Stimulated activated CD8-positive, alpha-beta memory T cell treated with anti-CD3 and anti-CD28 coated beads, Interleukin-4, amount 100 ng/mL, for 4 hours (primary cell): ENCODE results near the gene ARMS2.

Source experiments
- DNase-seq, 2 donors: peaks; one replicate each; pipeline ENCODE4 v3.0.0-alpha.2; 2020; ENCODE audit warnings: low read depth in 2 of 2, low spot score in 1 of 2

ARMS2 gene

DNA sequence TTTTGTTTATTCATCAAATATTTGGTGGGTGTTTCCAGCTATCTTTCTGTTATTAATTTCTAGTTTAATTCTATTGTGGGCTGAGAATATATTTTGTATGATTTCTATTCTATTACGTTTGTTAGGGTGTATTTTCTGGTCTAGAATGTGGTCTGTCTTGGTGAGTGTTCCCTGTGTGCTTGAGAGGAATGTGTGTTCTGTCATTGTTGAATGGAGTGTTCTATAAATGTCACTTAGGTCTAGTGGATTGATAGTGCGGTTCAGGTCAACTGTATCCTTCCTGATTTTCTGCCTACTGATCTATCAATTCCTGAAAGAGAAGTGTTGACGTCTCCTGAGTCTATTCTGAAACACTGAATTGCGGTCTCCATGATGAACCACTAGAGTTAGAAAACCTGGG, 15.4 kb downstream of the ARMS2 start:
- no peak for DNase-seq

DNA sequence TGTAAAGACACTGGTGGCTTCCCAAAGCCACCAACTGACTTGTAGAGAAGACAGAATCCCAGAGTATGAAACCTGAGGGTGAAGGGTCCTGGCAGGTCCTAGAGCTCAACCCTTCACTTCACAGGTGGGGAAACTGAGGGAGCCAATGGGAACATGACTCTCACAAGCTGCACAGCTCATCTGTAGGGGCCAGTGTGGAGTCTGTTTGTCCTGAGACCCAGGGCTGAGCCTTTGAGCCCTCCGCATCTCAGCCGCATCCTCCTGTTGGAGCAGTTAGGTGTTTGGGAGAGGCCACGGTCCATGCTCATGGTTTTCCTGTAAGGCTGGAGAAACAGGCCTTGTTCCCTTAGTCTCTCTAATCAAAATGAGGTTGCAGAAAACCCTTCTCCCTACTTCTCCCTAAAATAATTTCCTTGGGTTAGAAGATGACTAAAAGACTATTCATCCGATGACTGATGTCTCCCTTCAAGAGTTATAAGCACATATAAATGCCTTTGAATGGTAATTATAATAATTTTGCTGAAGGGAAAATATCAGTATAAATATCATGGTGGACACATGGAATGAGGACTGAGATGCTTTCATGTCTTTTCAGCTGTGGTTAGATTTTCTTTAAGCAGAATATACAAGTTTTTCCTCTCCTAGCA, 17.2 kb downstream of the ARMS2 start:
- DNase-seq, result no peak

DNA sequence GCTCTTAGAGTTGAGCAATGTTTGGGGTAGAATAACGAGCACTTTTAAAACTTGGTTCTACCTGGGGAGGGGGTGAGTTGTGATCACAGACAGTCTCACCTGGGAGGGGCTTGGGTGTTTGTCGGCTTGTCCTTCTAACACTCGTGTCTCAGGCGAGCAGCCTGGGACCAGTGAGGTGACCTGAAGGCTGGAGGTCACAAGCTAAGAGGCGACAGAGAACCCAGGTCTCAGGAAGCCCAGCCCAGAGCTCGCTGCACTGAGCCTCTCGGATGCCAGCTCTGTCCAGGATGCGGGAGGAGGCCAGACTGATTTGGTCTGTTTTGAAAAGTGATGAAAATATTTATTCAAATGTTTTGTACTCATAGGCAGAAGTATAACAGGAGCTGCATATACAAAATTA, 18.7 kb downstream of the ARMS2 start:
- DNase-seq, result no peak

DNA sequence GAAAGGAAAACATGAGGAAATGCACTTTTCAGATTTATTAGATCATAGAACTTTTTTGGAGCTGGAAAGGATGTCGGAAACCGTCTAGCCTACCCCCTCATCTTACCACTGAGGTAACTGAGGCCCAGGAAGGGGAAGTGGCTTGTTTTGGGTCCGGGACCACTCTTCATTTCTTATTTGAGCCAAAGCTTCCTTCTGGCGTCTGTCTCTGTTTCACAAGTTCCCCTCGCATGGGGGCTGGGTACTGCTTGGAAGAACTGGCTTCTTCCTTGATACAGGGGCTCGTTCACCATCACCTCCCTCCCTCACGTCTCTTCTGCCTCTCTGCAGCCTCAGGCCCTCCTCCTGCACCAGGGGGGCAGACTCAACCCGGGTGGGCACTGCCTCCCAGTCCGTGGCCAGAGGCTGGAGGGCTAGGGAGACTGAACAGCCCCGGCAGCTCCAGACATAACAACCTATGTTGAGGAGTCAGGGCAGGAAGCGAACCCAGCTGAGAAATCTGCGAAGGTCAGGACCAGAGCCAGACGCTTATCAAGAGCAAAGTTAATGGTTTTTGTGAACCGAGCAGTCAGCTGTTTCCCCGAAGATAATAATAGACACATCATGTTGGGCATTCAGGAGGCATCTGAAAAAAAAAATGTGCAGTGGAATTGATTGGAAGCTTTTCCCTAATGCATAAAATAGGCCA, 19.8 kb downstream of the ARMS2 start:
- DNase-seq, result no peak

DNA sequence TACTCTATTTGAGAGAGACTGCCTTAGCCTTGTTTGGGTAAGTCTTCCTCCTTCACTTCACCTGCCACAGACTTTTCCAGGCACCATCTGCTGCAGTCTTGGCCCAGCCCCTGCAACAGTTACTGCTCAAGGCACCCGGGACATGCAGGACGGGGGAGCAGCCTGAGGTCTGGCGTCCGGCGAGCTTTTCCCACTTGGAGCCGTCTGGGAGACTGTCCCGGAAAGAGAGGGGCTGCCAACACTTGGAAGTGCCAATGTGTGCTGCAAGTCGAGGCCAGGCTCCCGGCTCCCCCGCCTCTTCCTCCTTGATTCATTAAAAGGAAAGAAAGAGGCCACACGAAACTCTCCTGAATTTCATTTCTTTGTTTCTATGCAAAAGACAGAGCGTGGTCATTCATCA, 20.6 kb downstream of the ARMS2 start:
- no peak for DNase-seq

DNA sequence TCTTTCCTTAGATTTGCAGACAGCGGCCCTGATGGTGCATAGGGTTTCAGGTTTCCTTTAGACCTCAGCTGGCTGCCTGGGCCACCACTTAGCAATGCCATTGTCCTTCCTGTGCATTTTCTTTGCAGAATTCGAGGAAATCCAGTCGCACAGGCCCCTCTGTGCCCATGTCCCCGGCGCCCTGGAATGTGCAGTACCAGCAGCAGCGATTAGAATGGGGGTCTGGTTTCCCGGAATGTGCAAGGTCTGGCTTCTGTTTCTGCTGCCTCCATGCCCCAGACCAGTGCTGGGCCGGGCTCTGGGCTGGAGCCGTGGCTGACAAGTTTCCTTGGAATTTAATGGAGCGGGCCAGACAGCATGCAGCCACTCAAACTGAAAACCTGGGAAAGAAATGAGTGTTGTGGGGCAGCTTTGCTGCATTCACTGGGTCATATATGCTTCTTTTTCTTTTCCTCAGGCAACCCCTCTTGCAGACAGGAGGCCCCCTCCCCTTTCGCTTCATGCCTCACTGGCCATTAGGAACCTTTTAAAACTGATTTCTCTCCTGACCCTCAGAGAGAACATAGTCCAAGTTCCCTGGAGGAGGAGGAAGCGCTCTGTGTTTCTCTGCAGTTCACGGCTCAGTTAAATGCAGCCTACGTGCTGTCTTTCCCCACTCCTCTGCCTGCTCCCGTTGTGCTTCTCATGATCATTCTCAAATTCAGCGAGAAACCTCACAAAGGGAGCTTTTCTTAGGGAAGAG, 21.3 kb downstream of the ARMS2 start:
- no peak for DNase-seq

DNA sequence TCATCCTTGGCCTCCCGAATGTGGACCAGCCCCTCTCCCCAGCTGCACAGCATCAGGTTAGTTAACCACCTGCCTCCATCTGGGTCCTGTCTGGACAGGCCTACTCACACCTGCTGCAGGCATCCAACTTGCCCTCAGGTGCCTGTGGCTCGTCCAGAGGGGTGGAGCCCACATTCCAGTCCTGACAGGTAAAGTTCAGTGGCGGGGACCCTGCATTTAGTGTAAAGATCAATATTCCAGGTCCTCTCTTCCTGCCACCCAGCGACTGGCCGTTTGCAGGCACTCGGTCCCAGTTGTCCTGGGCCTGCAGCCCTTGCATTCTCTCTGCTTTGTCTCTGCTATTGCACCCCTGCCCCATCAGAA, 21.9 kb downstream of the ARMS2 start:
- DNase-seq, result no peak

DNA sequence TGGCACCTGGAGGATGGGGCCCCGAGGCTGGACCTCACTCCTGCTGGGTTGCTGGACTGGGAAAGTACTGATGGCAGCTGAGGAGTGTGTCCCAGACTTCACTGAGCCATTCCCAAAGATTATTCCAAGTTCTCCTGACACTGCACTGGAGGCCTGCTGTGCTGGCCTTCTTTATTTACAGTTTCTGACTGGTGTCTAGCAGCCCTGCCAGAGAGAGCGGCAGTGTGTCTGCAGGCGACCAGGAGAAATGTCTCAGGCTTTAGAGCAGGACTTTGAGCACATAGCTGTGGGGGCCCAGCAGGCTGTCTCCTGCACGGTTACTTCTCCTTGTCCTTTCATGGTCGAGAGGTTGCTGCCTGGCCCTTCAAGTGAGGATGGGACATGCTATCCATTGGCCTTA, 23.0 kb downstream of the ARMS2 start:
- DNase-seq, result no peak

DNA sequence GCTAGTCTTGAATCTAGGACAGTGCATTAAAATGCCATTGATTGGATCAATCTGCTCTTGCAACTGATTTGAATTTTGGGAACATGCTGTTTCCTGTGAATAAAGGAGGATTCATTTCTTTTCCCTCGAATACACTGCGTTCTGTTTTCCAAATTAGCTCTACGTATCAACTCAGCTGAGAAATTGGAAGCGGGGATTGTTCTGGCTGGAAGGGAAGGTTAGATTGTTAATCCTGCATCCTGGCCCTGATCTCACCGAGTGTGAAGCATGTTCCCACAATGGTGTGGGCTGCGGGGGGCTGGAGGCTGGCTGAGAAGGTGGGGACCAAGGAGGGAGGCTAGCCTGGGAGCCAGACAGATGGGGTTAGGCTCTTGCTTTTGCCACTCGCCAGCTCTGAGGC, 24.5 kb downstream of the ARMS2 start:
- no peak for DNase-seq

DNA sequence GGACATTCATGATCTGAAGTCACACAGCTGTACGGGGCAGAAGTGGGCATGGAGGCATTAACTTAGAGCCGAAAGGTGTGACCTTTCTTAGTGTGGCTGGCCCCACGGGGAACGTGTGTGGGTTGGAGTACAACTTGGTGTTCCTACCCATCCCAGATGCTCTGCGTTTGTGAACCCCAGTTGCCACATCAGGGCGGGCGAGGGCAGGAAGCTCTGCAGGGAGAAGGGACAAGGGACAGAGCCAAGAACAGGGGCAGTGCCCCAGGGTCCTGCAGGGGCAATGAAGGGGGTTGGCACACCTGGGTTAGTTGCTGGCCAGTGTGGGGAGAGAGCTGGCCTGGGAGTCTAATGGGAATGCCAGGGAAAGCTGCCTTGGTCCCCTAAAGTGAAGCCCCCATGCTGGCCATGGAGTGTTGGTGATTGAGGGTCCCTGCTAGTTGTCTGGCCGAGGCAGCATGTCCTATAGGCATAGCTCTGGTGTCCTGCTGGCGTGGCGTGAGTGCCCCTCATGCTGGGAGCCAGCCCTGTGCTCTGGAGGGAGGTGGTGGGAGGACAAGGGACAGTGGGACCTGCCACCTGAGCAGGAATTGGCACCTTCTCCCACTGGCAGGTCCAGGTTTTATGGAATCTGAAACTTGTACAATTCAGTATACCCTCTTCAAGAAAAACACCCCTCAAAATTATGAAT, 25.8 kb downstream of the ARMS2 start:
- no peak for DNase-seq

DNA sequence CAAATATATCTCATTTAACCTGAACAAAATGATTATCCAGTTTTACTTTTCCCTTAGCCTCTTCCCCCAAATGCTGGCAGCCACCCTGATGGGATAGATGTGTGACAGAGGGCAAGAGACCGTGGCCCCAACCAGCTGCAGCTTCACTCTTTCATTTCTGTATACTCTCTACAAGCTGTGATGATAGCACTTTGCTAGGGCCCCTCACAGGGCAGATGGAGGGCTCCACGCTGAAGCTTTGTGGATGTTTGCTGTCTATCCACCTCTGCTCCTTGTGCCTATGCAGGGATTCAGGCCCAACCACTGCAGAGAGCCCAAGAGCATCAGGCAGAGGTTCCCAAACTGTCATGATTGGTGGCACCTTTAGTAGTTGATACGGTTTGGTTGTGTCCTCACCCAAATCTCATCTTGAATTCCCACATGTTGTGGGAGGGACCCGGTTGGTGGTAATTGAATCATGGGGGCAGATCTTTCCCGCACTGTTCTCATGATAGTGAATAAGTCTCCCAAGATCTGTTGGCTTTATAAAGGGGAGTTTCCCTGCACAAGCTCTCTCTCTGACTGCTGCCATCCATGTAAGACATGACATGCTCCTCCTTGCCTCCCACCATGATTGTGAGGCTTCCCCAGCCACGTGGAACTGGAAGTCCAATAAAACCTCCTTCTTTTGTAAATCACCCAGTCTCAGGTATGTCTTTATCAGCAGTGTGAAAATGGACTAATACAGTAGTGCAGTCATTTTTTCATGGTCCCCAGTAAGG, 27.0 kb downstream of the ARMS2 start:
- DNase-seq, result no peak

DNA sequence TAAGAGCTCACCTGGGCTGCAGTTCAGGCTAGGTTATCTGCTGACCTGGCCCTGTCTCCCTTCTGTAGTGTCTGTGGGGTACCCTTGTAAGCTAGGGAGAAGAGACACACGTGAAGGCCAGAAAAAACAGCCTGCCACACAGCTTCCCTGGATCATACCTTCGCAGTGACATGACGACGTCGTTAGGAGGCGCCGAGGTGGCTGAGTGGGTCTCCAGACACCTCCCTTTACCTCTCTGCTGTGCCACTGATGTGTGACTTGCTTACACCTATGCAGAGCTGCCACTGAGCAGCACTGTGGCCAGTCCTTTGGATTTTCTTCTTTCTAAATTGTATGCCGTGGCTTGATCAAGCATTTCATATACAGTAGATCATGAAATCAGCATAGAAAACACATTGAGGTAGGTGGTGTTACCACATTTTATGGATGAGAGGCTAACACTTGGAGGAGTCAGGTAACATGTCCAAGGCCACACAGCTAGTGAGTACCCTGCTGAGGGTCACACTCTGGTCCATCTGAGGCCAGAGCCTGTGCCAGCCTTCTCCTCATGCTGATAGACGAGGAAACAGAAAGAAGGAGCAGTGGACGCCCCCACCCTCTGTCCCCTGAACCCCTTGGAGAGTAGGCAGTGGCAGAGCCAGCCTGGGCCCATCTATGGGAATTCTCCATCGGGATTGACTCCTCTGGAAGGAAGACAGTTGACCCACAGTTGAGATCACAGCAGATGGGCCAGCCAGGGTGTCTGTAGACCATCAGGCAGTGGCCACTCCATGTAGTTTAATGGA, 30.0 kb downstream of the ARMS2 start:
- DNase-seq, result no peak

DNA sequence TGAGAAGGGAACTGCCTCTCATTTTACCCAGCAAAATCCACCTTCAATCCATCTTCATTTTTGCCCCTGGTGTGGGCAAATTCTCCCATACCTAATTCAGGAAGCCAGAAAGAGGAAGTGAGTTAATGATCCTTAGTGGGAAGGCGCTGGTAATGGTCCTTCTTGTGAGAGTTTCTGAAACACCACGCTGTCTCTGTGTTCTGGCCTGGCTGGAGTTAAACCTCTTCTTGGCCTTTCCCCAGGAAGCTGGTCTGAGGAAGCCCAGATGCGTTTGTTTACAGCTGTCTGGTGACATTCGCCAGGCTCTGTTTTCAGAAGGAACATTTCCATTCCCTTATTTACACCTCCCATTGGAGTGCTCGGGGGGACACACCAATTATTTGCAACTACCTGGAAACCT, 31.2 kb downstream of the ARMS2 start:
- no peak for DNase-seq

DNA sequence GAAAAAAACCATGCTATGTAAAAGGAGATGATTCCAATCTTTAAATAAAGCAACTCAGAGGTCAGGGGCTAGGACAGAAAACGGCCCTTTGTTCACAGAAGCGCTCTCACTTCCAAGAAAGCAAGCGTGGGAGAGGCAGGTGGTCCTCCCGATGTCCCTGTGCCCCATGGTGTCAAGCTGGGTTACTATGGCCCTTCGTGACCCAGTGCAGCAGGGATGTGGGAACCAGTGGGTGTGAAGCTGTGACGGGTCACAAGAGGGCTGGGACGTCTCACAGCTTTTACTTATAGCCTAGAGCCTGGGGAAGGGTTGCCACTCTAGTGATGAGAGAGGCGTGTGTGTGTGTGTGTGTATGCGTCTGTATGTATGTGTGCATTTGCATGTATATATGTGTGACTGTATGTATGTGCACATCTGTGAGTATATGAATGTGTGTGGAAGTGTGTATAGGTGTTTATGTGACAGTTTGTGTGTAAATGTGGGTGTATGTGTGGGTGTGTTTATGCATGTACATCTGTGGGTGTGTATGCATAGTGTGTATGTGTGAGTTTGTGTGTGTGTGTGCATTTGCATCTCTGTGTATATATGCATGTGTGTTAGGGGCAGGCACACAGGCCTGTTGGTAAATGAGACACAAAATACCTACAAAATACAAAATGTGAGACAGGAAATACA, 32.1 kb downstream of the ARMS2 start:
- no peak for DNase-seq

DNA sequence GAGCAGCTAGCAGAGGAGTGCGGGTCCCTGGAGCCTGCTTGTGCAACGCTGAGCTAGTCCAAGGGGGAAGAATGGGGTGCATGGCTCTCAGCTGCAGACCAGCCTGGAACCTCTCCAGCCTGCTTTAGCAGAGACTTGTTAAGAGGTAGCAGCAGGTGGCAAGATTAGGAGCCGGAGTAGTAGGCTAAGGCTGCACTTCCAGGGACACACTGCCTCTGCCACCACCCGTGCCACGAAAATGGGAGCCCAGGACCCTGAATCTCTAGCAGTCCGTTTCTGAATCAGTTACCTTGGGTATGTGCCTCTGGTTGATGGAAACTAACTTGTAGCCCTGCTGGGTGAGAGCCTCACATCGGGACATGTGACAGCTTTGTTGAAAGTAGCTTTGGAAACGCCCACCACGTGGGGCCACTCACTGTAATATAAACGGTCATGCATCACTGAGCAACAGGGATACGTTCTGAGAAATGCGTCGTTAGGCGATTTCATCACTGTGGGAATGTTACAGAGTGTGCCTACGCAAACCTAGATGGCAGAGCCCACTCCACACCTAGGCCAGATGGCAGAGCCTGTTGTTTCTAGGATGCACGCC, 32.8 kb downstream of the ARMS2 start:
- DNase-seq, result no peak

DNA sequence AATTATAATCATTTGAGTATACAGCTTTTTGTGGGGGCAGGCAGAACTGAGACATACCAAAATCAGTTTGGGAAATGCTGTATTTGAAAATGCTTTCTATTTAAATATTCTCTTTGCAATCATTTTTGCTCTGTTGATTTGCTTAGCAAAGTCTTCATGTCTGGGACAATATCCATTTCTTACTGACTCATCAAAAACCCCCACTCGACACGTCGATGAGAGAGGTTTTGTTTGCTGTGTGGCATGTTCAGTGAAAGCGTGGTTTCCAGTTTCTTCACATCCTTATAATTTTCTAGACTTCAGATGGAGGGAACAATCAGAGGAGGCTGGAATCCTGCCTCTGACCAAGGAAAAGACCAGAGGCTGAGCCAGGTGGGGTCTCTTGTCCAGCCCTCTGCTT, 35.8 kb downstream of the ARMS2 start:
- no peak for DNase-seq

DNA sequence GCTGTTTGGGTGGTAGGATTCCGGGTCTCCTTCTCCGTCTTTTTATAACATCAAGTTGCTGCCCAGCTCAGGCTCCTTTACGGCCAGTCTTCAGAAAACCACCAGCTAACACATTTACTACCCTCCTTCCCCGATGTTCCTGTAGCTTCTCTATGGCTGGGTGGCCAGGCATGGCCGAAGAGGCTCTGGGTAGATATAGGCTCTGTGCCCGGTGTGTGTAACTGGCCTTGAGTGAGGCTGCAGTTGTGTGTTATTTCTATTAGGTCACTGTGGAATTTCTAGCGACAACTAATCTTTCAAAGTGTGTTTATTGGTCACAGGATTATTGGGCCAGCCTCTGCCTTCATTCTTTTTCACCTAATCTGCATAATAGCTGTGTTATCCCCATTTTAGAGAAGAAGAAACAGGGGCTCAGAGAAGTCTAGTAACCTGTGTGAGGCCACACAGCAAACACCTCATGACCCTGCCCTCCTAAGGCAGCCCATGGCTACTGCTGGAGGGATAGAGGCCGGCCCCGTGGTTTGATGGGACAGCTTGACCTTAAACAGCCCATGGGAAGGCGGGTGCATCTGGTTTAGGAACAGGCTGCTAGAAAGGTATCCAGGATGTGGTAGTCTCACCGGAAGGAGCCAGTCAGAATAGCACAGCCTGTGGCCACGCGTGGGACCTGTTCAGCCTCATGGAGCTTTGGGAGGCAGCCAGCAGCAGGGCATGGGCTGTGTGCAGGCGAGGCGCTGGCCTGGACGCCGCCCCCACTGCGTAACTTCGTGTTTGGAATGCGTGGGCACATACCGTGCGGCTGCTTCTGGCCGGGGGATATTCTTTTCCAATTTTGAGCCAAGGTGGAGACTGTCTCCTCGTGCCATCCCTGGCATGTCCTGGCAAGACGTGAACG, 36.6 kb downstream of the ARMS2 start:
- no peak for DNase-seq

DNA sequence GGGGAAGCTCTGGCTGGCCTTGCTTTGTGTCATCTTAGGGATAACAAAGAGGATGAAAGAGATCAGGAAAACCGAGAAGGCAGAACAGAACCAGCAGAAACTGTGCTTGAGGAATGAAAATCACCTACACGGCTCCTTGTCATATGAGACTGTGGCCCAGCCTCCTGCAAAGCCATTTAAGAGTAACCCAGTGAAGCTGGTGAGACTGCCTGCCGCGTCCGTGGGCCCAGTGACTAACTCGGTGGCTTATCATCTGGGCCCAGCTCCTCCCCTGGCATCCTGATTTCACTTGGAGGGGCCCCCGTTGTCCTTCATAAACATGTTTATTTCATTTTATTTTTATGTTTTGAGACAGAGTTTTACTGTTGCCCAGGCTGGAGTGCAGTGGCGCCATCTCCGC, 37.6 kb downstream of the ARMS2 start:
- no peak for DNase-seq
